NCI-H1105 treated with DMSO at 0.1 percent for 48 hours (cell line): ENCODE data around the gene LY6G6D.

Experiments used
- DNase-seq: peaks from one replicate; lab custom pipeline; 2025; lab: John Stamatoyannopoulos, UW

Gene LY6G6D

DNA sequence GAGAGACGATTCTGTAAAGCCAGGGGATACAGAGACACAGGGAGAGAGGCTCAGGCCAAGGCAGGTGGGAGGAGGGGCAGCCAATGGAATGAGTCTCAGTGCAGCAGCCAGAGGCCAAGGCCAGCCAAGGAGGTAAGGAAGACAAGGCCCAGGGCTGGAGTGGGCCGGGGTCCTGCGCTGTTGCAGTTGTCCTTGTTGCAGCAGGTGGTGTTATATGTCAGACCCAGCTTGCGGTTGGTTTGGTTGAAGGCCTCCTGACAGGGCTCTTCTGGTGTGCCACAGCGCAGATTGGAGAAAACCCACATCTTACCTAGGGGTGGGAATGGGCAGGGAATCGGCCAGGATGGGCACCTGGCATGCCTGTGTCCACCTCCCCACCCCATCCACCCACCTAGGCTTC, 3.9 kb downstream of the LY6G6D start:
- DNase-seq: no peak

DNA sequence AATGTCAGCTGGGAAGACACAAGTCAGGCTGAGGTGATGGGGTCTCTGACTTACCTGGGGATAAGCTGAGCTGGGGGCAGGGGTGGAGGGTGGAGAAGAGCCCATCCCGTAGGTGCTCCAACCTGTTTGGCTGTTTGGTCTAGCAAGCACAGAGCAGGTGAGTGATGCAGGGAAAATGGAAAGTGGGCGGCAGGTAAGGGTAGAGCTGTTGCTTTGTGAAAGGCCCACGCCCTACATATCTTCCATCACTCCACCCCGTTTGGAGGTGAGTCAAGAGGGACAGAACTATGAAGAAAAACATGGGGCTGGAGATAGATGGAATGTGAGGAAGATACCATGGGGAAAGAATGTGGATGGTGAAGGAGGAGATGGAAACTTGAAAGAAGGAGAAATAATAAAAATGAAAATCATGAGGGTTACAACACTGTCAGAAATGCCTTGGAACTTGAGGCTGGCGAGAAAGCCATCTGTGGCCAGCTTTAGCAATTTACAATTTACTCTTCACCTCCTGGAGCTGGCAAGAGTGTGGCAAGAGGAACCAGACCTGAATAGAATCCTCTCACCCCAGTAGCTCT, 5.1 kb downstream of the LY6G6D start:
- no peak for DNase-seq

DNA sequence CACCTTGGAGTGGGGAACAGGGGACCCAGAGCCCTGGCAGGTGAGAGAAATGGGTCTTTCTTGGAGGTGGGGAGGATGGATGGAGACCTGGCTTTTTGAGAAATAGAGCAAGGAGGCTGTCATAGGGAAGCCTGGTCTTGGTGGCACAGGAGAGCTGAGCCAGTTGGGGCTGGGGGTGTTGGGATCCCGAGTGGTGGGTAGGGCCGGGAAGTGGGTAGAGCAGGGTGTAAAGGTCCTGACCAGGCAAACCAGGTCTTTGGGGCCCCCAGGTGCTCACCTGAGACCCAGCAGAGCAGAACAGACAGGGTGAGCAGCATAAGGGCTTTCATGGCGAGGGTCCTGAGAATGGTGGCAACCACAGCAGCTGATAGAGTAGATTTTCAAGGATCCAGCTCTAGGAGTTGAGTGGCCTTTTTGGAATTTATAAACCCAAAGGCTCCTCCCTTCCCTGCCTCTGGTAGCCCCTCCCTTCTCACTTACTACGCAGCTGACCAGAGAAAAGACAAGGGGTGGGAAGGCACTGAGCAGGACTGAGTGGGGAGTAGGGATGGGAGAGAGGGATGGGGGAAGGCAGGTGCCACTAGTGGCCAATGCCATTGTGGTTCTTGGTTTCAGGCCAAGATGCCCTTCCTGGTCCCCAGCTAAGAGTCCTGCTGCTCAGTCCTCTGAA, 6.3 kb downstream of the LY6G6D start, which contains the start of gene LY6G6C:
LY6G6C (minus strand) TSS at position 396 of the 670 bp plus-strand sequence; CDS start at position 329, 67 bp downstream.
- DNase-seq: no peak

DNA sequence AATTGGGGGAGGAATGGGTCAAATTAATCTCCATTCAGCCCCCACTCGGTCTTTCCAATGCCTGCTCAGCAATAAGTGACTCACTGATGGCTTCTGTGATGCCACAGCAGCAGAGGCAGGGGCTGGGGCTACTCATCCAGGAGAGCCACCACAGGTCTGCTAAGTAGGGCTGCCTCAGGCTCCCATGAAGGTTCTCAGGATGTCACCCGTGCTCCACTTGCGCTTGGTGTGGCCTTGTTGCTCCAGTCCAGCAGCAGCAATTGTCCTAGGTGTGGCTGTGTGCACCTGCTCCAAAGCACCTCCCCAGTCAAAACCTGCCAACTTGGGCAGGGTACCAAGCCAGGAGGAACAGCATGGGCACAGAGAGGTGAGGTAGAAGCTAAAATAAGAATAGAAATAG, 7.0 kb downstream of the LY6G6D start:
- DNase-seq: no peak

DNA sequence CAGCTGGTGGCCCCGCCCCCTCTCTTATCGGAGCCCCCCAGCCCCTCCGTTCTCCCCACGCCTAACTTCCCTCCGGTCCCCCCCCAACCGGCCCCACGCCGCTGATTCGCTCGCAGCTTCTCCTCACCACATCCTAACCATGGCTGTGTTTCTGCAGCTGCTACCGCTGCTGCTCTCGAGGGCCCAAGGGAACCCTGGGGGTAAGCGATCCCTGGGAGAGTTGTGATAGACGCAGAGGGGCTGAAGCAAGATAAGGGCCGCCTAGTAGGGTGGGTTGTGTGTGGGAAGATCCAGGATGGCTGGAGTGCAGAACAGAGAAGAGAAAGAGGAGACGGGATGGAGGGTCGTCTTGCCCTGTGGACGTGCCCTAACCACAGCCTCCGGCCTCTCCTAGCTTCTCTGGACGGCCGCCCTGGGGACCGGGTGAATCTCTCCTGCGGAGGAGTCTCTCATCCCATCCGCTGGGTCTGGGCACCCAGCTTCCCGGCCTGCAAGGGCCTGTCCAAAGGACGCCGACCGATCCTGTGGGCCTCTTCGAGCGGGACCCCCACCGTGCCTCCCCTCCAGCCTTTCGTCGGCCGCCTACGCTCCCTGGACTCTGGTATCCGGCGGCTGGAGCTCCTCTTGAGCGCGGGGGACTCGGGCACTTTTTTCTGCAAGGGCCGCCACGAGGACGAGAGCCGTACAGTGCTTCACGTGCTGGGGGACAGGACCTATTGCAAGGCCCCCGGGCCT, 8.3 kb downstream of the LY6G6D start, which contains the start of gene MPIG6B:
MPIG6B (plus strand) TSS at position 129 of the 735 bp plus-strand sequence; CDS start at position 140, 11 bp downstream.
- DNase-seq: no peak

DNA sequence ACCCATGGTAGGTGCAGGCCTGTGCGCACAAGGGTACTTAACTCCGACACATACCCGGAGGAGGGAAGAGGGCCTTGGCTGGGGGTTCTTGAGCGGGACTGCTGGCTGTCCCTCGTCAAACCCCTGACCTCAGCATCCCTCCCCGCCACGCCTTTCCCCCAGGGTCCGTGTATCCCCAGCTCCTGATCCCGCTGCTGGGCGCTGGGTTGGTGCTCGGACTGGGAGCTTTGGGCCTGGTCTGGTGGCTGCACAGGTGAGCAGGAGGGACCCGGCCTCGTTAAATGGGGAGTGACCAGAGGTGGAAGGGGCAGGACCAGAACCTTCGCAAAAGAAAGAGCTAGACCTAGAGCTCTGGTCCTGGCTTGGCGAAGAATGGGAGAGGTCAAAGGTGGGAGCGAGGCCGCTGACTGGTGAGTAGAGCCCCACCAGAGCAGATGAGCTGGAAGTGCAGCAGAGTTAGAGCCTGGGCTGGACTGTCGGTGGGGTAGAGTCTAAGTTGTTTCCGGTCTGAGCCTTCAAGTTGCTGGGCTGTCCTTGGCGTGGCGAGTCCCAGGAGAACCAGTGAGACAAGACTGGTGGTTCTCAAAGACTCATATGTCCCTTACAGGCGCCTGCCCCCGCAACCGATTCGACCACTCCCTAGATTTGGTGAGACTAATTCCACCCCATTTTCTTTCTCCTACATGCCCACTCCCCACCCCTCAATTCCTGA, 9.0 kb downstream of the LY6G6D start:
- DNase-seq: no peak

DNA sequence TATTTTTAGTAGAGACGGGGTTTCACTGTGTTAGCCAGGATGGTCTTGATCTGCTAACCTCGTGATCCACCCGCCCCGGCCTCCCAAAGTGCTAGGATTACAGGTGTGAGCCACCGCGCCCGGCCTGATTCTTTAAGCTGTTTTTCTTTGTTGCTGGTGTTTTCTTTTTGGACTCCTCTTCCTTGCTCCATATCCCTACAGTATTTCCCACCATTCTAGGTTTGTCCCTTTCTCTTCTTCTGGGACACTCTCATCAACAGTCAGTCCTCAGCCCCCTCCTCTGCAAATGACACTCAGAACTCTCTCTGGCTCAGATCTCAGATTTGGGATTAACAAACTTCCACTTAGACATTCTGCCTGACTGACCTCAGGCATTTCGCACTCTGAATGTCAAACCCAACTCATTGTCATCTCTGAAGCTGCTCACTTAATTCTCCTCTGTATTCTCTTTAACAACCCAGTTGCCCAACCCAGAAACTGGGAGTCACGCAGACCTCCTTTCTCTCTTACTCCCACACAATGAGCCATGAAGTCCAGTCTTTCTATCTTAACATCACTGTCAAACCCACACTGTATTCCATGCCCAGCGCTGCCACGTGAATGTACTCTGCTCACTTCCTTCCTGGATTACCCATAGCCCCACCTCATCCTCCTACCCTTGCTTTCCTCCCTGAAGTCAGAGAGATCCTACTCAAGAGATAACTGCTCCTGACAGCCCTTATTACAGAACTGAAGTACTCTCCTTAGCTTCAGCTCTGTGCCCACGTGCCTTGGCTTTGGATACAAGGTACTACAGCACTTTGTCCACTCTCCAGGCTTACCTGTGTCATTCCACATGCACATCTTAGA, 10.6 kb downstream of the LY6G6D start:
- no peak for DNase-seq

DNA sequence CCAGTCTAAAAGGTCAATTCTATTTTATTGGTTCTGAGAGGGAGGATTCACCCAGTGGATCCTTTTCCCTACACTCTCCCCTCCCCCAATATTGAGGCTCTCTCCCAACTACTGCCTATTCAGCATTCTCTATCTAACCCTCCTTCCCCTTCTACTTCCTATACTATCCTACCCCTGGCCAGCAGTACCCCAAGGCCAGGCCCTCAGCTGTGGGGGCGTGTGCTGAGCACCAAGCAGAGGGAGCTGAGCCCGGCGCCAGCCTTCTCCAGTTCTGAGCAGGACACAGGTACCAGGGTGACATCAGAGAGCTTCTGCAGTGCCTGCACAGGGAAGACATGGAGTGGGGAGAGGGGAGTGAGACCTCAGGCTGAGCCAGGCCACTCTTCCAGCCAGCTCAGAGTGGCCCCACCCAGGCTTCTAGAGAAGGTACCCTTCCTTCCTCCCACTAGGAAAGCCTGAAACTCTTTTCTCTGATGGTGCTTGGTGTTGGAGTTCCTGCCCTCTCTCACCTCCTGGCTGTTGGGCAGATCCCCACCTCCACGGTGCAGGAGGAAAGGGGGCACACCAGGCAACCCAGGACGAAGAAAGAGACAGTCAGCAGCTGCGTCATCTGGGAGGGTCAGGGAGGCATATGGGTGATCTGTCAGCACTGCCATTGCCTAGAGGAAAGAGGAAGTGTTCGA, 12.0 kb downstream of the LY6G6D start:
- no peak for DNase-seq

DNA sequence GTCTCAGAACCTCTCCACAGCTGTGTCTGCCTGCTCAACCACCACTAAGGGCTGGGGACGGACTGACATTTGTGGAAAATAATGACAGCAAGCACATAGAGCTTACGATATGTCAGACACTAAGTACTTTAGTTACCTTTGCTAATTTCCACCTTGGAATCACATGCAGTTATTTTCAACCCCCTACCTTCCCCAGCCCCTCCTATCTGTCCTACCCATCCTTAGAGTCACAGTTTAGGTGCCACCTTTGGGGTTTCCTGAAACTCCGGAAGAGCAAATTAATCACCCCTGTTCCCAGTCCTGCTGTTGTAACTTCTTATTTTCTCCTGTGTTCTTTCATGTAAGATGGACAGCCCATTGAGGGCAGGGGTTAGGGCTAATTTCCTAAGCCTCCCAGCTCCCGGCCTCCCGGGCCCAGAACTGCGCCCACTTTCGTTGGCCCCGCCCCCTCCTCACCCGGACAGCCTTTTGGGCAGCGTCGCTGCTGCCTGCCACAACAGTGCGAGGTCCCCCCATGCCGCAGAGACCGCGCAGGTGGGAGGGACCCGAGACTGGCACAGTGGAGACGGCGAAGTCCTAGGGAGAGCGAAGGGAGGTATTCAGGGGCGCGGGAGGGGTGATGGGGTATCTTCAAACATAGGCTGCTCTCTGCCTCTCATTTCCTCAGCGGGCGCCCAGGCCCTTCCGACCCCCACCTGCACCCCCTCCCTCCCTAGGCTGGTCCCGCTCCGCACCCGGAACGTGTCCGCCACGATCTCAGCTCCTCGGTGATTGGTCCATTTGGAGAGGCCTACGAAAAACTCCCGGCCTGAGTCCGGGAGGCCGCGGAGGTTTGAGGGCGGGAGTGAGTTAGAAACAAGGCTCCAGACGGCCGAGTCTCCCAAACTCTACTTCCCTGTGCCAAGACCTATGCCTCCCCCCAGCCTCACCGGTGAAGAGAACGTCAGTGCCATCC, 12.8 kb downstream of the LY6G6D start:
- DNase-seq: no peak

DNA sequence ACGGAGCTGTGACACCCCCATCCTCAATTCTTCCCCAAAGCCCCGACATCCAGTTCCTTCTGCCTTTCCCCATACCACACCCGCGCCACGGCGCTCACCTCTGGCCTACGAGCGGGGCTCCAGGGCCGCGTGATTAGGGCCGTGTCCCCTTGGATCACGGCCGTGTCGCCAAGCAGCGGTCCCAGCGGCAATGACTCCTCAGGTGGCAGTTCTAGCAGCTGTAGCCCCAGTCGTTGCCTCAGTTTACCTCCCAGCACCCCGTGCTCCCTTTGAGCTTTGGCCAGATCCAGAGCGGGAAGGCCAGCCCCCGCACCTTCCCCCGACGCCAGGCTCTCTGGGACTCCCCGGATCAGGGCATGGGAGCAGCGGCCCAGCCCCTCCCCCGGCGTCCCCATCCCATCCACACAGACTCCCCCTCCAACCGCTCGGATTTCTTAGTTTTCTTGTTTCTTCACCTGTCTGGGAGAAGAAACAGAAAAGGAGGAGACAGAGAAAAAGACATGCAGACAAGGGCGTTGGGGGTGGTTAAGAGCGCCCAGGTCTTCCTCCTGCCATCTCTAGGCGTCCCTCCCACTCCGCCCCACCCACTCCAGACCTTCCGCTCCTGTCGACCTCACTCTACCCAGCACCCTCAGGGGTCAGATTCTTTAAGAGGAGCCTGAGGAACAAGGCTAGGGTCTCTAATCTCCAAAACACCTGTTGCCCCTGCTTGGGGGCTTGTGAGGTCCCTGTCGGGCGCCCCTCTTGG, 13.8 kb downstream of the LY6G6D start, which contains the start of gene DDAH2:
DDAH2 (minus strand) TSS at position 533 of the 748 bp plus-strand sequence; CDS start at position 395, 138 bp downstream.
- no peak for DNase-seq

DNA sequence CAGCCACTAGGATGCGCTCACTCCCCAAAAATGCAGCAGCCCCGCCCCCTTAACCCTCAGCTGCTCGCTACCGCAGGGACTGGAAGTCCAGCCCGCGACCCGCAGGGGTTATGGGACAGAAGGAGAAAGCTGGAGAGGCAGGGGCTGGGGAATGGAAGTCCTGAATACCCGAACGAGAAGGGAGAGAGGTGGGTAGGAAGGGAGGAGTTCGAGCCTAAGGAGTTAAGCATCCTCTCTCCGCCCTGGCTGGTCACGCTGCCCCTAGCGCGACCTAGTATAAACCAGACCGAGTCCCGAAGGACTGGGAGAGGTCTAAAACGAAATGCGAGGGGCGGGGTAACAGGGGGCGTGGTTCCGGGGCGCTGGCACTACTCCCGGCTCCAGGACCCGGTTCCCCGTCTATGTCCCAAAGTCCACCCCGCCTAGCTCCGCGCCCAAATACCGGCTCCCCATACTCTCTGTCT, 14.4 kb downstream of the LY6G6D start:
- DNase-seq: peak; percentile 82

DNA sequence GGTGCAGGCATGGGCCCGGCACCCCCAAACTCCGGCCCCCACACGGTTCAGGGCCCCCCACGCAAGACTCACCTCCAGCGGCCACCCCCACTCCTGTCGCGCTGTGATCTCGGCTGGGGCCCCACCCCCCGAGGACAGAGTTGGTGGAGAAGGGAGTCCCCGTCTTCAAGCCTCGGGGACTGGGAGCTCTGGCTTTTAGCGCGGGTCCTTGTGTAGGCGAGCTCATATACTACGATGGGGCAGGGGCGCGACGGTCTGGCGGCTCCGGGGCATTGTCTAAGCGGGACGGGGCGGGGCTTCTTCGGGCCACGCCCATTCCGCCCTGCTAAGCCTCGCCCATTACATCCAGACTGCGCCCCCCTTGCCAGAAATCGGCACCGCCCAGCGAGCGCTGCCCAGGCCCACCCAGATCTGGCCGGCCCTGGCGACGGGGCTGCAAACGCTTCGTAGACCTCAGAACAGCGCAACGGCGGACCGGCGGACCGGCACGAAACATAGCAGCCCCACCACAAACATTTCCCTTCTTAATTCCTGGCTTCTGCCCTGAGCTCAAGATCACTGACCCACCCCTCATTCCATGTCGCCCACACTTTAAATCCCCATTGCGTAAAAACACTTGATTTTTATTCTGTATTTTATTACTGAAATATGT, 15.0 kb downstream of the LY6G6D start:
- DNase-seq: peak; percentile 70

DNA sequence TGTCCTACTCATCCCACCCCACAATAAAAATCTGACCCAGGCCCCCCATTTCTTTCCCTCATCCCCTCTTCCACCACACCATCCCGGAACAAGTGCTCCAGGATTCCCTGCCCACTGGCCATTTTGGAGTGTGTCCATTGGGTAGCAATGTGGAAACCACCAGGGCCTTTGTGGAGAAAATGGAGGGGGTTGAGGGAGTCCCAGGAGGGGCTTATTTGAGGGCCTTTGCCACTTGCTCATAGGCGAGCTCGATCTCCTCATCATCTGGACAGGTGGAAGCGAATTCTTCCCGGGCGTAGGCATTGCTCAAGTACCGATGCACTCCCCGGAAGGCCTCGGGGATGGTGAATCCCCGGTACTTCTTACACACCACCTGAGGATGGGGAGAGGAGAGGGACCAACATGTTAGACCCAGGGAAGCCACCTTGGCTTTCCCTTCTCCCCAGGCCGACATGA, 15.5 kb downstream of the LY6G6D start:
- DNase-seq: no peak

DNA sequence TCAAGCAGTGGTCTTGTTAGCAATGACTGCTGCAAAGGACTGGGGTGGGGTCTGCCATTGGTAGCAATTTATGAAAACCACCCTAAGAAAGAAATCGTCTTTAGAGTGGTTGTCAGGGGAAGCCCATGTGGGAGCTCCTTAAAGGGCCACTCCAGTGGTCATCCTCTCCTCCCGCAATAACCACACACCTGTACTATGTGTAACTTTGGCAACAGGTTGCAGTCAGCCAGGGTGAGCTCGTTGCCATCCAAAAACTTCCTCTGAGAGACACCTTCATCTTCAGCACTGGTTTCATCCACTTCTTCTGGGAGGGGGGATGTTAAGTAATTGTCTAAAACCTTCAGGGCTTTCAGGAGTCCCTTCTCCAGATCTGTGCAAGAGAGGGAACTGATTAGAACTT, 16.9 kb downstream of the LY6G6D start:
- DNase-seq: no peak

DNA sequence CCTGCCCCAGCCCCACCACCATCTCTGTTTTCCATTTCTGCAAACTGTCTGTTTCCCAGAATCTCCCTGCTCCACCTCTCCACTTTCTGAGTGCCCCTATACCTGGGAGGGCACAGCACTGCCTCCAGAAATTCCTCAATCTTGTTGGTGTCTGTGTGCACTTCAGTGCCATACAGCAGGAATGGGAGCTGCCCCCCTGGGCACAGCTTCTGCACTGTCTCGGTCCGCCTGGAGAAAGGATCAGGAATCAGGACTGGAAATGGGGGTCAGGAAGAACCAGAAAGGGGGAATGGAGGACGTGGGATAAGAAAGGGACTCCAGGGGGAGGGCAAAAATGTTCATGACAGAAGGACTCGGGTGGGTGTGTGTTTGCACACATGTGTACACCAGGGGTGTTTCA, 18.6 kb downstream of the LY6G6D start:
- DNase-seq: no peak

DNA sequence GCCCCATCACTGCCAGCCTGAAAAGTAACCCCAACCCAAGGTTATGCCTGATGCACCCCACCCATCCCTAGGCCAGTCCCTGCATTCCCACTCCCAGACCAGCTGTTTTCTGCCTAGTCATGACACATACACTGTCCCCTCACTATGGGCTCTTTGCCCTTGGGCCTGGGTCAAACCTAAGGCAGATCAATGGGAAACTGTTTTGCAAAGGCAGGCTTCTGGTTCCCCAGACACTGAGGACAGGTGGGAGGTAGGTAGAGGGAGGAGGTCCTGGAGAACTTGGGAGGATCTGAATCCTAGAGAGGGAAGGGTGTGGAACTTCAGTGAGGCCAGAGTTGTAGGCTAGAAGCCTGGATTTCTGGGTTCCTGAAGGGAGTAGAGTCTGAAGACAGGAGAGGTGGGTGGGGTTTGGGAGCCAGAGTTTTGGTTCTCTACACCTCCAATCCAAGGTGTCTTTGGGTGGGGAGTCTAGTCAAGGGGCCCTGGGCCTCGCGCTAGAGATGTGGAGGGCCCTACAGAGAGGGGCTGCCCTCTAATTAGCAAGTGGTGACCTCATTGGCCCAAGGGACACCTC, 19.2 kb downstream of the LY6G6D start:
- no peak for DNase-seq

DNA sequence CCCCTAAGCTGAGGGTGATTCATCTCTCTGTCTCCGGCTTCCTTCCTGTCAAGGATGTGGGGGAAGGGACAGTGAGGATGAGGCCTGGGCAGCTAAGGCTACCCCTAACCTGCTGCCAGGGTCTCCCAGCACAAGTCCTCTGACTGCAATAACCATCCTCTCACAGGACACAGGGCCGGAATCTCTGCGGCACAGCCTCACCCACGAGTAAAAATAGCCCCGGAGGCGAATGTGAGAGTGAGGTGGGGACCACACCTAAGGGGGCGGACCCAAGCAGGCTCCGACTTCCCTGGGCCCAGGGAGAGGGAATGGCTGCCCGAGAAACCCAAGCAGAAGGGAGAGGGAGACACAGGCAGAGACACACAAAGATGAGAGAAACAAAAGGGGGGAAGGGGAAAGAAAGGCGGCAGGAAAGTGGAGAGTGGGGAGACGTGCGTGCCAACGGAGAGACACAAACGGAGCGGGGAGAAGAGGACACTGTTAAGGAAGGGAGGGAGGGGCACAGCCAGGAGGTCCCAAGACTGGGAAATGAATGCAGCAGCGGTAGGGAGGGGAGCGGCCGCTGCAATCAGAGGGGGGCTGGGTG, 19.8 kb downstream of the LY6G6D start:
- no peak for DNase-seq
